ENCODE data around the gene PLEKHD1. TPM values are rescaled to one million over a fixed set of nuclear protein-coding genes. Genes with fewer than 3 reads are reported as not detected.

PLEKHD1 gene
- total RNA-seq, 1 experiment from 2014 or later = not detected

Other genes with a start within 250 kb of the PLEKHD1 start
- gene GALNT16, start 224.6 kb upstream of the PLEKHD1 start, total RNA-seq (2014; rRNA removed; shearing (Covaris generic)) = 7.8 and 12.6 TPM in 2 replicates
- gene ERH, start 86.4 kb upstream of the PLEKHD1 start, total RNA-seq (2014; rRNA removed; shearing (Covaris generic)) = 565 and 597 TPM in 2 replicates
- gene SLC39A9, start 86.0 kb upstream of the PLEKHD1 start, total RNA-seq (2014; rRNA removed; shearing (Covaris generic)) = 74.7 and 85.0 TPM in 2 replicates
- not detected in 2 replicates for gene CCDC177, start 90.1 kb downstream of the PLEKHD1 start, total RNA-seq (2014; rRNA removed; shearing (Covaris generic))
- gene SUSD6, start 126.9 kb downstream of the PLEKHD1 start, total RNA-seq (2014; rRNA removed; shearing (Covaris generic)) = 2.7 and 4.3 TPM in 2 replicates

All from HT1080 (cell line).